ENCODE data around the gene HAO2. TPM values are rescaled to one million over a fixed set of nuclear protein-coding genes. Genes with fewer than 3 reads are reported as not detected.

The HAO2 gene
- polyA plus RNA-seq, 1 experiment, result not detected

DNA sequence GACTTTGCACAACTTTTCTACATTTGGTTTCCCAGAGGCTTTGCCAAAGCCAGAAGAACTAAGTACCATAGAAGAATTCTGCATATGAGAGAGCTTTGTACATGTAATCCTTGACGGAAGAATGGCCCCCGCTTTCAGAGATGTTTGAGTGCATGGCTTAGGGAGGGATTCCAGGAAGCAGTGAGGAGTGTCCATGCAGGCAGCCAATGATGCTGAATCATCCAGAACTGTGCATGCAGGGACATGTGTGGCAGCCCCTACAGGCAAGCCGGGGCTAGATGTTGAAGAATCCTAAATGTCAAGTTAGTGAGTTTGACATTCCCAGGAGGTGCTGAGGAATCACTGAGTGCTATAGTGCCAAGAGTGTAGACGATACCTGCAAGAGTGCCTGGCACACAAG lies 9.9 kb upstream of the HAO2 start:
- no peak for DNase-seq (ENCODE audit: low read depth, low spot score)
- no peak overlapping the region for H3K27ac ChIP-seq (ENCODE audit: low read depth, low read length)
- no peaks in the 10 kb centered on the region for H3K9me3 ChIP-seq (ENCODE audit: control insufficient read depth, insufficient read depth, low read length)
- no peaks in the 10 kb centered on the region for H3K27me3 ChIP-seq (ENCODE audit: control insufficient read depth, insufficient read depth, low read length)
- ChIA-PET POLR2A (no interaction called here), CTCF (no interaction called here)
- TF ChIP-seq, protein P1, sequence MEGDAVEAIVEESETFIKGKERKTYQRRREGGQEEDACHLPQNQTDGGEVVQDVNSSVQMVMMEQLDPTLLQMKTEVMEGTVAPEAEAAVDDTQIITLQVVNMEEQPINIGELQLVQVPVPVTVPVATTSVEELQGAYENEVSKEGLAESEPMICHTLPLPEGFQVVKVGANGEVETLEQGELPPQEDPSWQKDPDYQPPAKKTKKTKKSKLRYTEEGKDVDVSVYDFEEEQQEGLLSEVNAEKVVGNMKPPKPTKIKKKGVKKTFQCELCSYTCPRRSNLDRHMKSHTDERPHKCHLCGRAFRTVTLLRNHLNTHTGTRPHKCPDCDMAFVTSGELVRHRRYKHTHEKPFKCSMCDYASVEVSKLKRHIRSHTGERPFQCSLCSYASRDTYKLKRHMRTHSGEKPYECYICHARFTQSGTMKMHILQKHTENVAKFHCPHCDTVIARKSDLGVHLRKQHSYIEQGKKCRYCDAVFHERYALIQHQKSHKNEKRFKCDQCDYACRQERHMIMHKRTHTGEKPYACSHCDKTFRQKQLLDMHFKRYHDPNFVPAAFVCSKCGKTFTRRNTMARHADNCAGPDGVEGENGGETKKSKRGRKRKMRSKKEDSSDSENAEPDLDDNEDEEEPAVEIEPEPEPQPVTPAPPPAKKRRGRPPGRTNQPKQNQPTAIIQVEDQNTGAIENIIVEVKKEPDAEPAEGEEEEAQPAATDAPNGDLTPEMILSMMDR (IDR thresholded peaks at IDR 0.05; ENCODE audit: low read depth, low read length), result no peak
- H3K4me3 ChIP-seq (ENCODE audit: low read depth, low read length), result no peak overlapping the region

DNA sequence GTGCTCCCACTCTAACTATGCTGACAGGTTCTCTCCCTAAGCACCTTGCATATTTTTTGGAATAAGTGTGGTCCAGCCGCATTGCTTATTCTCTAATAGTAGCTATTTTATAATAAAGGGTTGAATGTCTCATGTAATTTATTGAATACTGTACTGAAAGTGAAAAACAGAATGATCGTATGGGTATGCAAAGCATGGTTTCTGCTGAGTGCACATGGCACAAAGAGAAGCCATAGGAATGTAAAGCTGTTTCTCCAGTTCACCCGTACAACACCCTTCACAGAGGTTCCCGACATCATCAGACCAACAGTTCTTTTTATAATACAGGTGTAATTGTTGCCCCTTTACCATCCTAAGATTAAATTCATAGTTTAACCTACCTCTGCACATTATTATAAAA lies 8.9 kb upstream of the HAO2 start:
- H3K27ac ChIP-seq (ENCODE audit: low read depth, low read length), result no peak overlapping the region
- DNase-seq (ENCODE audit: low read depth, low spot score), result no peak
- ChIA-PET POLR2A (no interaction called here), CTCF (no interaction called here)
- no peak overlapping the region for H3K4me3 ChIP-seq (ENCODE audit: low read depth, low read length)
- H3K9me3 ChIP-seq (ENCODE audit: control insufficient read depth, insufficient read depth, low read length), result no peaks in the 10 kb centered on the region
- H3K27me3 ChIP-seq (ENCODE audit: control insufficient read depth, insufficient read depth, low read length), result no peaks in the 10 kb centered on the region
- TF ChIP-seq, protein P1 (IDR thresholded peaks at IDR 0.05; ENCODE audit: low read depth, low read length), result no peak

DNA sequence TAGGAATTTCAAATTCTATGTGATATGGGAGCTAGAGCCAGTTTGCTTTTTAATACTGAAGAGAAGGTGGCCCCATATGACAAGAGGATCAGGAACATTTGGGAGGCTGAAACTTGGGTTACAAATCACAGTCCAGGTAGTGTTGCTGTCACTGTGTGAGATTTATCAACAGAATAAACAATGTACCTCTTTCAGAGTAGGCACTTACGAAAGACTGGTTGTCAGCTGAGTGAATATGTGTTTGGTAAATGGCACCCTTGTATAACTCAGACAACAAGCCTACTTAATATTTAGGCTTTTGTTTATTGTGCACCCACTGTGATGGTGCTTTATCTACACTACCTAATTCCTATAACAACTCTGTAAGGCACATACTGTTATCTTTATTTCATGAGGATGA lies 7.4 kb upstream of the HAO2 start:
- no peaks in the 10 kb centered on the region for H3K9me3 ChIP-seq (ENCODE audit: control insufficient read depth, insufficient read depth, low read length)
- TF ChIP-seq, protein P1 (IDR thresholded peaks at IDR 0.05; ENCODE audit: low read depth, low read length), result no peak
- ChIA-PET POLR2A (no interaction called here), CTCF (interaction anchor here (1.0 kb wide), 1 partner anchor 9 kb away, joined by 5 read pairs; no protein-coding TSS in a partner anchor)
- H3K4me3 ChIP-seq (ENCODE audit: low read depth, low read length), result no peak overlapping the region
- H3K27ac ChIP-seq (ENCODE audit: low read depth, low read length), result no peak overlapping the region
- peaks cover 5% of the 10 kb centered on the region for H3K27me3 ChIP-seq (ENCODE audit: control insufficient read depth, insufficient read depth, low read length)
- DNase-seq (ENCODE audit: low read depth, low spot score), result no peak

DNA sequence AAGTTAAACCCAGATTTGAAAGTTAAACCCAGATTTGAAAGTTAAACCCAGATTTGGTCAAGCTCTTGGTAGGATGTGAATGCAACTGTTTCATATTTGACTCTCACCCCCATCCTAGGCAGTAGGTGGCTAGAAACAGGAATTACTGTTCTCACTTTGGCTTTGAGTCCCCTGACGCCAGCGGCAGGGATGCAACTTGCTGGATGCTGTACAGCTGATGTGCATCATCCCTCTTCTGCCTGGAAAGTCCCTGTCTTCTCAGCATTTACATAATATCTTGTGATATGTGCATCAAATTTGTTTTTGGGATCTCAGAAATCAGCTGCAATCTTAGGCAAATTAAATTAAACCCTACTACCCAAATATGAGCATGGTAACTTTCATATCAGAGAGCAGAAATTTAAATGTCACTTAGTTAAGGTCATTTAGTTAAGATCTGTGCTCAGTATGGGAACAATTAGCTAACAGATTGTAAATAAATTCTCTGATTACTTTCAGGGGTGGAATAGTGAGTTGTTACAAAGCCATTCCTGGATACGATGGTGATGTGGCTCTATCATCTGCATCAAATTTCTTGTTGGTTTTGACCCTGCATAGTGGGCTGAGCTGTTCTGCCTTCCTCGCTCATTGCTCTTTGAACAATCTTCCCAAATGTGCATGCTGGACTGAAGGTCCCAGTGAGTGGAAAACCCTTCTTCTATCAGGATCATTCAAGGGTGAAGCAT lies 6.8 kb upstream of the HAO2 start:
- Histone ChIP-seq H3K27me3 (ENCODE audit: control insufficient read depth, insufficient read depth, low read length) (peaks cover 5% of the 10 kb centered on the region), H3K27ac (ENCODE audit: low read depth, low read length) (no peak overlapping the region), H3K4me3 (ENCODE audit: low read depth, low read length) (no peak overlapping the region), H3K9me3 (ENCODE audit: control insufficient read depth, insufficient read depth, low read length) (no peaks in the 10 kb centered on the region)
- POLR2A ChIA-PET, result no interaction called here
- TF ChIP-seq, protein P1 (IDR thresholded peaks at IDR 0.05; ENCODE audit: low read depth, low read length), result no peak
- no peak for DNase-seq (ENCODE audit: low read depth, low spot score)
- CTCF ChIA-PET, result no interaction called here

DNA sequence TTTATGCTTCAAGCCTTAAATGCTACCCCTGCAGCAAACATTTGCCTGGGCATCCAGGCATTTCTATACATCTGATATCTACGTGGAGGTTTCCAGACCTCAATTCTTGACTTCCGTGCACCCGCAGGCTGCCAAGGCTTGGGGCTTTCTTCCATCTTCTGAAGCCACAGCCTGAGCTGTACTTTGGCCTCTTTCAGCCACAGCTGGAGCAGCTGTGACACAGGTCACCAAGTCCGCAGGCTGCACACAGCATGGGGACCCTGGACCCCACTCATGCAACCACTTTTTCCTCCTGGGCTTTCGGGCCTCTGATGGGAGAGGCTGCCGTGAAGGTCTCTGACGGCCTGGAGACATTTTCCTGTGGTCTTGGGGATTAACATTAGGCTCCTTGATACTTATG lies 5.4 kb upstream of the HAO2 start:
- peaks cover 5% of the 10 kb centered on the region for H3K27me3 ChIP-seq (ENCODE audit: control insufficient read depth, insufficient read depth, low read length)
- no peaks in the 10 kb centered on the region for H3K9me3 ChIP-seq (ENCODE audit: control insufficient read depth, insufficient read depth, low read length)
- CTCF ChIA-PET, result no interaction called here
- no peak for DNase-seq (ENCODE audit: low read depth, low spot score)
- TF ChIP-seq, protein P1 (IDR thresholded peaks at IDR 0.05; ENCODE audit: low read depth, low read length), result no peak
- no peak overlapping the region for H3K4me3 ChIP-seq (ENCODE audit: low read depth, low read length)
- POLR2A ChIA-PET, result no interaction called here
- H3K27ac ChIP-seq (ENCODE audit: low read depth, low read length), result no peak overlapping the region

All from AG04450 (cell line).